Measurements from ENCODE around the gene PRKACB. TPM values are rescaled to one million over a fixed set of nuclear protein-coding genes. Genes with fewer than 3 reads are reported as not detected.

Gene PRKACB
- total and polyA plus RNA-seq, 8 donors: 22.4 to 54.9 (median 45.3) TPM

- H3K27ac ChIP-seq: no peak overlapping the region
- ATAC-seq: no peak
- no peaks in the 10 kb centered on the region for H3K27me3 ChIP-seq
- DNase-seq: no peak
- intact Hi-C loops (cut with DNase I): no loop called here
- no peaks in the 10 kb centered on the region for H3K4me1 ChIP-seq
- H3K9me3 ChIP-seq: peaks cover 0 to 9% of the 10 kb centered on the region in 2 donors
- TF ChIP-seq CTCF (IDR thresholded peaks at IDR 0.05): no peak
- no peaks in the 10 kb centered on the region for H3K36me3 ChIP-seq
- no peak overlapping the region for H3K4me3 ChIP-seq
Observed at GRCh38 chr1:84135341-84135740, 8.7 kb upstream of the PRKACB start.

- H3K27ac ChIP-seq: no peak overlapping the region
- no peak overlapping the region for H3K4me3 ChIP-seq
- peaks cover 0 to 9% of the 10 kb centered on the region in 2 donors for H3K9me3 ChIP-seq
- intact Hi-C loops (cut with DNase I): loop anchor here in 1 of 2 donors (5.0 to 10.0 kb wide), 2 partner anchors 296 to 483 kb away; no protein-coding TSS in a partner anchor
- H3K4me1 ChIP-seq: peaks cover 0 to 31% of the 10 kb centered on the region in 2 donors
- no peaks in the 10 kb centered on the region for H3K27me3 ChIP-seq
- peak; percentile 35 for ATAC-seq
- H3K36me3 ChIP-seq: no peaks in the 10 kb centered on the region
- peak; percentile 30 to 56 for TF ChIP-seq CTCF (IDR thresholded peaks at IDR 0.05)
- no peak for DNase-seq
Observed at GRCh38 chr1:84141182-84142003, 2.7 kb upstream of the PRKACB start.

DNA sequence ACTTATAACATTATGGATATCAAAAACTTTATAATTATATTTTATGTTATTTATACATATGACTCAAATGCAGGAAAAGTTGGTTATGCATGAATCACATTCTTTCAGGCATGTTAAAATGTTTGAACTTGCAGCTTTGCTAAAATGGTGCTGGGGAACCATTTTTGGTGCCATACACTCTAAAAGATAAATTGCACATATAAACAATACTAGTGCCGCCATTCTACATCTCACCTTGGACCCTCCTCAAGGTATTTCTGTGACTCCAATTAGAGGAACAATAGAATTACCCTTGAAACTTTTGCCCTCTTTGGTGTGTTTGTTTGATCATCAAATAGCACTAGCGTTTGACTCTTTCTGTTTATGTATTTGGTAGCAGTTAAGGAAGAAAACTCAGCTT lies 997 bp downstream of the PRKACB start:
- DNase-seq (no peak), ATAC-seq (no peak)
- intact Hi-C loops (cut with DNase I): loop anchor here in 1 of 2 donors (10.0 kb wide), 1 partner anchor 480 kb away; no protein-coding TSS in a partner anchor
- H3K4me3 ChIP-seq: peak overlapping the region in 1 of 2 donors; percentile 13
- no peaks in the 10 kb centered on the region for H3K36me3 ChIP-seq
- no peaks in the 10 kb centered on the region for H3K9me3 ChIP-seq
- H3K27me3 ChIP-seq: no peaks in the 10 kb centered on the region
- peaks cover 0 to 36% of the 10 kb centered on the region in 2 donors for H3K4me1 ChIP-seq
- no peak for TF ChIP-seq CTCF (IDR thresholded peaks at IDR 0.05)
- peak overlapping the region; percentile 55 to 57 for H3K27ac ChIP-seq

DNA sequence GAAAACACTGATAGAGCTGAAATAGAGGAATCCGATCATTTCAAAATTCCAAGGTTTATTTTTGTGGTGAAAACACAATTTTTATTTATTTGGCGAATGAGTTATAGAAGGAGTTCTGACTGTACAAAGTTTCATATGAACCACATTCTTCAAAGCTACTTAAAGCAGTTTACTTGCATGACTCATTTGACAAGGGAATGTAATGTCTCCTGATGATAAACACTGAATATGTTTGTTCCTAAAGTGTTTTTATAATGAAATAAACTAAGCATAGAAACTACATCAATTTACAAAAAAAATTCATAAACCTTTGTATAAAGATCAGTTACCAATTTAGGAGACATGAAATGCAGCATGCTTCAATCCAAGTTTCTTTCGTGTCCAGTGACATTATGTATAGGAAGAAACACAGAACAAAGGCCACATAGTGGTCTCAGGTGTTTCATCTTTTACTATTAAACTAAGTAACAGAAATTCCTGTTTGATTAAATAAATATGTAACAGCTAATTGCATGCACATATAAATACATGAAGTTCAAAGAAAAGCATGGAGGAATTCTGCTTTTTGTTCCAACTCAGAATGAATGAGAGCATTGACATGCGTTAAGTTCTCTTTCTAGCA lies 2.5 kb downstream of the PRKACB start:
- Histone ChIP-seq H3K27me3 (no peaks in the 10 kb centered on the region), H3K27ac (no peak overlapping the region), H3K36me3 (no peaks in the 10 kb centered on the region), H3K4me1 (peaks cover 0 to 34% of the 10 kb centered on the region in 2 donors), H3K4me3 (peak overlapping the region in 1 of 2 donors; percentile 13), H3K9me3 (no peaks in the 10 kb centered on the region)
- no peak for TF ChIP-seq CTCF (IDR thresholded peaks at IDR 0.05)
- peak; percentile 75 for ATAC-seq
- intact Hi-C loops (cut with DNase I): loop anchor here in 1 of 2 donors (10.0 kb wide), 1 partner anchor 478 kb away; no protein-coding TSS in a partner anchor
- DNase-seq: no peak

DNA sequence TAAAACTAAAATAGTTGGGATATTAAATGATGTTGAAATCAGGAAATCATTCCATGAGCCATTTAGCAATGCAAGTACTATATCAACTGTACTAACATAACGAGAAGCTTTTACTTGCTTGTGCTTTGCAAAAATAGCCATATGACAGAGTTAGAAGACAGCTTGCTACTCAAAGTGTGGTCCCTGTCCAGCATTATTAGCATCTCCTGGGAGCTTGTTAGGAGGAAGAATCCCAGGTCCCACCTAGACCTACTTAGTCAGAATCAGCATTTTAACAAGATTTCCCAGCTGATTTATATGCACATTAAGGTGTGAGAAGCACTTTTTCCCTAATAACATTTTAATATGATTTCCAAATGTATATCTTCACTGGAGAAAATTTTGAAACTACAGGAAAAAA lies 4.7 kb downstream of the PRKACB start:
- no peak overlapping the region for H3K27ac ChIP-seq
- H3K27me3 ChIP-seq: no peaks in the 10 kb centered on the region
- intact Hi-C loops (cut with DNase I): loop anchor here in 1 of 2 donors (10.0 kb wide), 1 partner anchor 476 kb away; no protein-coding TSS in a partner anchor
- H3K9me3 ChIP-seq: no peaks in the 10 kb centered on the region
- H3K4me3 ChIP-seq: no peak overlapping the region
- ATAC-seq (no peak), DNase-seq (no peak)
- TF ChIP-seq CTCF (IDR thresholded peaks at IDR 0.05): no peak
- peaks cover 0 to 32% of the 10 kb centered on the region in 2 donors for H3K4me1 ChIP-seq
- no peaks in the 10 kb centered on the region for H3K36me3 ChIP-seq

All from left lung (tissue), 10 donors.